ENCODE results near the gene PDGFD. TPM values are rescaled to one million over a fixed set of nuclear protein-coding genes. Genes with fewer than 3 reads are reported as not detected.

PDGFD gene
- total RNA-seq, 1 experiment from 2014 or later, result 1.7 TPM

DNA sequence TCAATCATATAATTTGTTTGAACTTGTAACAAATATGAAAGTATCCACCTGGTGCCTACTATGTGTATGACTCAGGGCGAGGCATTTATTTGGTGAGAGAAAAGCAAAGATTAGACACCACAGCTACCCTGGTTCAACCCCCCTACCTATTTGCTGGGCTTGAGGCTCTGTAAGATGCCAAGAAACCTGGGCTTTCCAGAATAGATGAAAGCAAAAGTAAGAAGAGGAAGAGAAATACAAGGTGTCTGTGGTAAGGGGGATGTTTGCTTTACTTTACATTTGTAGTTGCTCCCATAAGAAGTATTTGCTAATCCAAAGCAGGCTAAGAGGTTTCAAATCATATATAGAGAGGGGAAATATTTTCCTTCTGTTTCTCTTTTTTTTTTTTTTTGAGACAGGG, 65.8 kb downstream of the PDGFD start:
- no peak overlapping the region for H4K8ac ChIP-seq (replicated peaks; ENCODE audit: insufficient read length, low read depth, low read length)
- no peak overlapping the region for H4K5ac ChIP-seq (ENCODE audit: insufficient read length, low read depth, low read length)
- H2AK5ac ChIP-seq (ENCODE audit: insufficient read length, low read length), result no peak overlapping the region
- no peak overlapping the region for H3K14ac ChIP-seq (ENCODE audit: insufficient read depth, low read length)
- no peak overlapping the region for H2BK15ac ChIP-seq (ENCODE audit: low read depth, low read length)
- no peak overlapping the region for H3K9ac ChIP-seq (ENCODE audit: extremely low read depth, insufficient read length, low read length)
- H3K23ac ChIP-seq (ENCODE audit: insufficient read length, low read depth, low read length), result no peak overlapping the region
- H3K4me1 ChIP-seq (ENCODE audit: insufficient read depth, low read length), result no peaks in the 10 kb centered on the region
- no peak overlapping the region for H4K91ac ChIP-seq (ENCODE audit: insufficient read length, low read depth, low read length)
- H3K56ac ChIP-seq (ENCODE audit: insufficient read length, low read depth, low read length), result no peak overlapping the region
- no peak overlapping the region for H3K4ac ChIP-seq (ENCODE audit: low read depth, low read length)
- no peak overlapping the region for H2BK5ac ChIP-seq (ENCODE audit: insufficient read length, low read length)
- no peaks in the 10 kb centered on the region for H3K79me1 ChIP-seq (ENCODE audit: insufficient read depth, low read depth, low read length, poor library complexity, severe bottlenecking)
- H3K4me2 ChIP-seq (ENCODE audit: insufficient read depth, insufficient read length, low read length), result no peak overlapping the region
- no peak for DNase-seq
- Mint-ChIP-seq H3K4me3 (no peak overlapping the region), H3K4me1 (no peaks in the 10 kb centered on the region), H3K36me3 (ENCODE audit: insufficient read depth in 1 of 3, low read depth in 3 of 3) (peaks cover 0 to 3% (median 0%) of the 10 kb centered on the region in 3 experiments; a peak in 1 of 7 replicates), H3K27me3 (ENCODE audit: low read depth) (no peaks in the 10 kb centered on the region), H3K9me3 (peaks cover 0 to 2% of the 10 kb centered on the region in 2 experiments; a peak in 3 of 5 replicates), H3K27ac (no peak overlapping the region; a peak in 1 of 7 replicates)
- no peaks in the 10 kb centered on the region for H3K9me3 ChIP-seq (ENCODE audit: control insufficient read depth, low read depth, low read length)
- H2BK120ac ChIP-seq (ENCODE audit: low read depth, low read length, poor library complexity, severe bottlenecking), result no peak overlapping the region
- H3K27me3 ChIP-seq (ENCODE audit: insufficient read depth, low read length), result no peaks in the 10 kb centered on the region
- H3K79me2 ChIP-seq (ENCODE audit: insufficient read depth, low read length), result no peaks in the 10 kb centered on the region
- H2BK12ac ChIP-seq (ENCODE audit: insufficient read length, low read depth, low read length), result no peak overlapping the region
- WGBS (ENCODE audit: extremely low coverage, insufficient read length, low lambda C conversion rate), result no CpG with 5 or more reads among the region's 1 CpG
- H2BK20ac ChIP-seq (ENCODE audit: low read depth, low read length, poor library complexity, severe bottlenecking), result no peak overlapping the region
- no peak overlapping the region for H3T11ph ChIP-seq (ENCODE audit: low read length)
- H4K20me1 ChIP-seq (ENCODE audit: control insufficient read depth, insufficient read depth, insufficient read length), result no peaks in the 10 kb centered on the region
- no peaks in the 10 kb centered on the region for H3K23me2 ChIP-seq (ENCODE audit: insufficient read length, low read depth, low read length, poor library complexity, severe bottlenecking)
- no peak overlapping the region for H3K27ac ChIP-seq (ENCODE audit: insufficient read length, low read depth, low read length)
- no peak overlapping the region for H2AFZ ChIP-seq (ENCODE audit: low read length)
- TF ChIP-seq, protein P1, sequence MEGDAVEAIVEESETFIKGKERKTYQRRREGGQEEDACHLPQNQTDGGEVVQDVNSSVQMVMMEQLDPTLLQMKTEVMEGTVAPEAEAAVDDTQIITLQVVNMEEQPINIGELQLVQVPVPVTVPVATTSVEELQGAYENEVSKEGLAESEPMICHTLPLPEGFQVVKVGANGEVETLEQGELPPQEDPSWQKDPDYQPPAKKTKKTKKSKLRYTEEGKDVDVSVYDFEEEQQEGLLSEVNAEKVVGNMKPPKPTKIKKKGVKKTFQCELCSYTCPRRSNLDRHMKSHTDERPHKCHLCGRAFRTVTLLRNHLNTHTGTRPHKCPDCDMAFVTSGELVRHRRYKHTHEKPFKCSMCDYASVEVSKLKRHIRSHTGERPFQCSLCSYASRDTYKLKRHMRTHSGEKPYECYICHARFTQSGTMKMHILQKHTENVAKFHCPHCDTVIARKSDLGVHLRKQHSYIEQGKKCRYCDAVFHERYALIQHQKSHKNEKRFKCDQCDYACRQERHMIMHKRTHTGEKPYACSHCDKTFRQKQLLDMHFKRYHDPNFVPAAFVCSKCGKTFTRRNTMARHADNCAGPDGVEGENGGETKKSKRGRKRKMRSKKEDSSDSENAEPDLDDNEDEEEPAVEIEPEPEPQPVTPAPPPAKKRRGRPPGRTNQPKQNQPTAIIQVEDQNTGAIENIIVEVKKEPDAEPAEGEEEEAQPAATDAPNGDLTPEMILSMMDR (conservative IDR thresholded peaks at IDR 0.05), result no peak
- no peak overlapping the region for H3K18ac ChIP-seq (ENCODE audit: insufficient read length, low read depth, low read length)
